ENCODE data around the gene LRRC4C. TPM values are rescaled to one million over a fixed set of nuclear protein-coding genes. Genes with fewer than 3 reads are reported as not detected.

Gene LRRC4C
- total RNA-seq, 1 experiment from 2014 or later = 0.12 TPM

- no peak for DNase-seq (ENCODE audit: extremely low read depth, low read depth)
These were observed 1136.2 kb downstream of the LRRC4C start for GRCh38 chr11:40323241-40323640.

DNA sequence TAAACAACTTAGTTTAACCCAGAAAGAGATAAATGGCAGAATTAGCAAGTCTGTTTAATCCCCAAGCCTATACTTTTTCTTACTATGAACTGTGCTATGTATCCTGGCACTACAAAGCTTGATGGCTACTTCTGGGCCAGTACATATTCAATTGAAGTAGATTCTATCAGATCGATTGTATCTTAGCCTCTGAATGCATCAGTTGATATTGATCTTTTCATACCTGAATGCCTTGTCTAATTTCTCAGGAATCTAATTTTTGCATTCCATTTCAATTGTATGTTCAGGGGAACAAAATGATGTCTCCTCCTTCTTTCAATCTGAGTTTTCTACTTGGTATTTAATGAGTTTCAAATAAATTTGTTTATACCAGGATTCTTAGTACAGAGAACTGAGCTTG lies 1137.9 kb downstream of the LRRC4C start:
- DNase-seq (ENCODE audit: extremely low read depth, low read depth) = no peak

GRCh38 chr11:40316171-40316570 lies 1143.3 kb downstream of the LRRC4C start:
- no peak for DNase-seq (ENCODE audit: extremely low read depth, low read depth)

DNA sequence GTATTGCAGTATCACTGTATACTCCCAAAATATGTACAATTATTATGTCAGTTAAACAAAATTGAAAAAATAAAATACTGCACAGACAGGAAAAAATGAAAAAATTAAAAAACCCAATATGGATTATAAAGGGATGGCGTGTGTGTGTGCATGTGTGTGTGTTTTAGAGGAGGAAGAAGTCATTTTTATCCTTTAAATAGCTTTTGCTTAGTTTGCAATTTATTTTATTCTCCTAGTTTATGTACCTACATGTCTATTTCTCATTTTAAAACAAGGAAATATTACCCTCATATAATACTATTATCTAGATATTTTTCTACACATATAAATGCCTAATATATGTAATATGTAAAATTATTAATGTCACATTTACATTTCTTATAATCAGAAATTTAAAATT lies 1144.3 kb downstream of the LRRC4C start:
- no peak for DNase-seq (ENCODE audit: extremely low read depth, low read depth)

DNA sequence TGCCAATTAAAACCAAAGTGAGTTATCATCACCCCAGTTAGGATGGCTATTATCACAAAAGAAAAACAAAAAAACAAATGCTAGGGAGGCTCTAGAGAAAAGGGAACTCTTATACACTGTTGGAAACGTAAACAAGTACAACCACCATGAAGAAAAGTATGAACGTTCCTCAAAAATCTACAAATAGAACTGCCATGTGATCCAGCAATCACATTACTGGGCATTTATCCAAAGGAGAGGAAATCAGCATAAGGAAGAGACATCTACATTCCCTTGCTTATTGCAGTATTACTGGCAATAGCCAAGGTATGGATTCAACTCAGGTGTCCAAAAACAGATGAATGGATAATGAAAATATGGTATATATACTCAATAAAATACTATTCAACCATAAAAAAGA lies 1145.1 kb downstream of the LRRC4C start:
- no peak for DNase-seq (ENCODE audit: extremely low read depth, low read depth)

- DNase-seq (ENCODE audit: extremely low read depth, low read depth) = peak; percentile 58
These were observed 1152.4 kb downstream of the LRRC4C start for GRCh38 chr11:40306938-40307548.

GRCh38 chr11:40302669-40303068 lies 1156.8 kb downstream of the LRRC4C start:
- no peak for DNase-seq (ENCODE audit: extremely low read depth, low read depth)

- DNase-seq (ENCODE audit: extremely low read depth, low read depth) = no peak
These were observed 1164.0 kb downstream of the LRRC4C start for GRCh38 chr11:40295466-40295865.

- DNase-seq (ENCODE audit: extremely low read depth, low read depth) = no peak
These were observed 1164.7 kb downstream of the LRRC4C start for GRCh38 chr11:40294741-40295140.

GRCh38 chr11:40294349-40294735 lies 1165.1 kb downstream of the LRRC4C start:
- DNase-seq (ENCODE audit: extremely low read depth, low read depth) = no peak

- peak; percentile 79 for DNase-seq (ENCODE audit: extremely low read depth, low read depth)
These were observed 1165.7 kb downstream of the LRRC4C start for GRCh38 chr11:40293655-40294348.

GRCh38 chr11:40292721-40293508 lies 1166.5 kb downstream of the LRRC4C start:
- DNase-seq (ENCODE audit: extremely low read depth, low read depth) = no peak

DNA sequence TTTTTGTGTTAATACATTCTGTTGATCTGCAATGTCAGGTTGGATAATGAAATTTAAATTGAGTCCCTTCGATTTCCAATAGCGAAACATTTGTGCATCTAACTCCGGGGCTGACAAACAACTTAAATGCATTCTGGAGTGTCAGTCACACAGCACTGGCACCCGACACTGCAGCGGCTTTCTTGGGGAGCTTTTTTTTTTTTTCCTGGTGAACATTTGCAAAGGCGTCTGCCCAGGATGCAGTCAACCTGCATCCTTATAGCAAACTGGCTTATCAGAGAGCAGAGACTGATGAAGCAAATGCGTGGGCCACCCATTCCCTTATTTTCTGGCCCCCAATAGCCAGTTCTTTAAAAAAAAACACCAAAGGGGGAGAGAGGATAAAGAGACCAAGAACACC lies 1167.7 kb downstream of the LRRC4C start:
- DNase-seq (ENCODE audit: extremely low read depth, low read depth) = no peak

- no peak for DNase-seq (ENCODE audit: extremely low read depth, low read depth)
These were observed 1168.1 kb downstream of the LRRC4C start for GRCh38 chr11:40291329-40291728.

GRCh38 chr11:40290171-40290631 lies 1169.3 kb downstream of the LRRC4C start:
- DNase-seq (ENCODE audit: extremely low read depth, low read depth) = no peak

- no peak for DNase-seq (ENCODE audit: extremely low read depth, low read depth)
These were observed 1170.1 kb downstream of the LRRC4C start for GRCh38 chr11:40289370-40289769.

GRCh38 chr11:40287916-40288803 lies 1171.3 kb downstream of the LRRC4C start:
- DNase-seq (ENCODE audit: extremely low read depth, low read depth) = no peak

DNA sequence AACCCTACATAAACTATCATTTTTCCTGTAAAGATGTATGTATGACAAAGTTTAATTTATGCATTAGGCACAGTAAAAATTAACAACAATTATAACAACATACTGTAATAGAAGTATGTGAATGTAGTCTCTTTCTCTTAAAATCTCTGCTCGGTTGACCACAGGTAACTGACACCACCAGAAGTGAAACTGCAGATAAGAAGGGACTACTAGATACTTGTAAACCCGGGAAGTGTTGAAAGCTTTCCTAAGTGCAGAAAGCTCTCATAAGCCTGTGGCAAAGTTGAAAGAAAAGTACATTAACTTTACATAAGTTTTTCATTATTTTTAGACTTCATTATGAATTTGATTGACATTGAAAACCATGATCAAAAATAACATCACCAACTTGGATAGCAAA lies 1173.3 kb downstream of the LRRC4C start:
- DNase-seq (ENCODE audit: extremely low read depth, low read depth) = no peak

DNA sequence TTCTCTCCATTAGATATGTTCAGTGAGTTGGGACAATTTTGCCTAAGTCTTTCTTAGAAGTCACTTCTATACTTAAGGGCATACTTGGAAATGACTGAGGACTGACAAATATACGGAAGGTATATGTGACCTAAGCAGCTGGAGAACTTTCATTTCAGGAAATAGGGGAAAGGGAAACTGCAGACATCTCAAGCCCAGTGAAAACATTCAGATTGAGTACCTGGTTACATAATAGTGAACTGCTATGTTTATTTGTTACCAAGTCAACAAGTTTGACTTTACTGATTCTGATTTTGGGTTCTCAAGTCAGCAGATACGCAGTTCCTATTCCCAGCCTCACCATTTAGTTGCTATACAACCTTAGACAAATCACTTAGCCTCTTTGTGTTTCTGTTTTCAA lies 1173.9 kb downstream of the LRRC4C start:
- DNase-seq (ENCODE audit: extremely low read depth, low read depth) = no peak

DNA sequence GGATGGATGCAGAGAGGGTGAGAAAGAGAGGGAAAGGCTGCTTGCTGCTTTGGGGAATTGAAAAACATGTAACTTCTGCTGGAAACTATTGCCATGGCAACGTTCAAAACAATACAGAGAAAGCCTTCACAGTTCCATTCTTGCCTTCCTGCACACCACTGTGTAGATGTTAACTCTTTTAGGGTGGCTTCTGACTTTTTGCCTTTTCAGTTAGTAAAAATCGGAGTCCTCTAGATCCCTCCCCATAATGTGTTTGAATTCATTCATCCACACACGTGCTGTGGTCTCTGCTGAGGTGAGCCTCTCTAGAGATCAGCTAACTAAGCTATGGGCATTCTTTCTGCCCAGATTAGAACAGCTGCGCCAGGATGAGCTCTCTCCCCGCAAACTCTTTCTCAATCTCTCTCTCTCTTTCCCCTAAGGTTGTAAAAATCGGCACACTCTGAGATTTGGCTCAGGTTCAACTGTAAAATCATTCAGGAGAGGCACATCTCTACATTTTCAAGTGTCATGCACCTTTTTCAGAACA lies 1178.3 kb downstream of the LRRC4C start:
- no peak for DNase-seq (ENCODE audit: extremely low read depth, low read depth)

All from NCI-H460 (cell line).